Measurements from ENCODE around the gene DOCK10. TPM values are rescaled to one million over a fixed set of nuclear protein-coding genes. Genes with fewer than 3 reads are reported as not detected.

Gene DOCK10
- total and polyA plus RNA-seq, 10 of the 15 experiments (the other 5 are each of a cell fraction or from before 2014, with no cell fraction given): 16.9 to 120 (median 85.5) TPM

GRCh38 chr2:224802407-224802806 is 239.9 kb downstream of the DOCK10 start:
- FAIRE-seq: no peak
- ChIA-PET RAD21 (ENCODE audit: unreplicated experiment) (no interaction called here), CTCF (no interaction called here), SMC1A (ENCODE audit: uncharacterized antibody, unreplicated experiment) (interaction anchor here (1.3 kb wide), 1 partner anchor 12 kb away, joined by 4 read pairs; no protein-coding TSS in a partner anchor), POLR2A (no interaction called here)
- Histone ChIP-seq H3K27me3 (replicated peaks in 1 of 2; ENCODE audit: control insufficient read depth in 2 of 2, insufficient read depth in 2 of 2, low read length in 1 of 2) (no peaks in the 10 kb centered on the region), H3K36me3 (ENCODE audit: control insufficient read depth in 2 of 2, insufficient read depth in 2 of 2, low read length in 1 of 2) (peaks cover 7 to 48% of the 10 kb centered on the region in 2 experiments), H3K9me3 (replicated peaks; ENCODE audit: control insufficient read depth, insufficient read depth, low read length) (no peaks in the 10 kb centered on the region), H3K4me2 (ENCODE audit: control insufficient read depth, insufficient read depth) (no peak overlapping the region), H3K9ac (ENCODE audit: control insufficient read depth, insufficient read depth, low read length) (no peak overlapping the region), H3K79me2 (ENCODE audit: control insufficient read depth, insufficient read depth, low read length) (no peaks in the 10 kb centered on the region), H3K27ac (ENCODE audit: control insufficient read depth, insufficient read depth) (no peak overlapping the region), H3K4me1 (ENCODE audit: control insufficient read depth, insufficient read depth, low read length) (no peaks in the 10 kb centered on the region), H4K20me1 (ENCODE audit: control insufficient read depth, insufficient read depth) (no peaks in the 10 kb centered on the region), H3K4me3 (no peak overlapping the region), H2AFZ (ENCODE audit: control insufficient read depth, low read depth, low read length) (no peak overlapping the region)
- in situ Hi-C loops (cut with MboI): no loop called here
- ATAC-seq: no peak
- TF ChIP-seq BCLAF1 (IDR thresholded peaks at IDR 0.05) (no peak), KDM1A (IDR thresholded peaks at IDR 0.05; ENCODE audit: borderline replicate concordance) (no peak), SPI1 (IDR thresholded peaks at IDR 0.05; ENCODE audit: borderline replicate concordance, insufficient read depth, low read depth, low read length) (no peak), KLF5 (IDR thresholded peaks at IDR 0.05; ENCODE audit: partially characterized antibody) (no peak), POU2F2 (IDR thresholded peaks at IDR 0.05; ENCODE audit: borderline replicate concordance, low read depth, low read length) (no peak), SMC3 (IDR thresholded peaks at IDR 0.05; ENCODE audit: borderline replicate concordance, low read length) (no peak), NR2C2 (IDR thresholded peaks at IDR 0.05; ENCODE audit: borderline replicate concordance, control insufficient read depth, insufficient read length, low read depth) (no peak), TCF12 (IDR thresholded peaks at IDR 0.05; ENCODE audit: low read depth, low read length) (no peak), ZNF217 (IDR thresholded peaks at IDR 0.05) (no peak), CBFB (IDR thresholded peaks at IDR 0.05; ENCODE audit: low read depth) (no peak), DPF2 (IDR thresholded peaks at IDR 0.05) (no peak), NFYA (IDR thresholded peaks at IDR 0.05; ENCODE audit: borderline replicate concordance, low read depth, low read length) (no peak)
- intact Hi-C loops (cut with micrococcal nuclease; ENCODE audit: unreplicated experiment): loop anchor here (10.0 kb wide), 1 partner anchor 202 kb away; no protein-coding TSS in a partner anchor
- WGBS (ENCODE audit: insufficient coverage, insufficient replicate concordance, low lambda C conversion rate, missing lambda C conversion rate): 54% methylated on average over 1 of the region's 1 CpG
- no peak for DNase-seq (ENCODE audit: low read depth, low spot score)
- no TSS peak for BruUV-seq (replicated peaks)
